GM12878 (cell line): ENCODE results near the gene SLC3A2. TPM values are rescaled to one million over a fixed set of nuclear protein-coding genes. Genes with fewer than 3 reads are reported as not detected.
A peak's percentile ranks its signal among the peaks of the same experiment; 100 is the strongest.

Experiments
- BHLHE40 ChIP-seq, 2 experiments: fragments of 450-650 bp in 1 of 2; IDR thresholded peaks; 2 replicates each; pipeline ENCODE4 v1.6.1; 2011 to 2017; ENCODE audit warnings: low read depth in 2 of 2, borderline replicate concordance in 1 of 2, improper control_type of control experiment in 1 of 2, low read length in 1 of 2, mild to moderate bottlenecking in 1 of 2
- CHD2 ChIP-seq: IDR thresholded peaks from 2 replicates; pipeline ENCODE4 v1.6.1; 2011; ENCODE audit warnings: low read depth, low read length, improper control_type of control experiment, borderline replicate concordance
- MYC ChIP-seq: IDR thresholded peaks from 2 replicates; pipeline ENCODE4 v1.6.1; 2011; ENCODE audit warnings: mild to moderate bottlenecking, low read length, moderate library complexity, inconsistent platforms; ENCODE audit not compliant: insufficient read depth, insufficient replicate concordance, insufficient read length, severe bottlenecking
- NBN ChIP-seq: fragments of 450-650 bp; IDR thresholded peaks from 2 replicates; pipeline ENCODE4 v1.6.1; 2016
- NR2F1 ChIP-seq: fragments of 450-650 bp; conservative IDR thresholded peaks from 2 replicates; pipeline ENCODE4 v1.6.1; 2017; ENCODE audit warnings: mild to moderate bottlenecking
- SIX5 ChIP-seq: IDR thresholded peaks from 2 replicates; pipeline ENCODE4 v1.6.1; 2011; ENCODE audit warnings: mild to moderate bottlenecking, low read depth, low read length, moderate library complexity; ENCODE audit not compliant: severe bottlenecking
- SMC3 ChIP-seq: IDR thresholded peaks from 2 replicates; pipeline ENCODE4 v1.6.1; 2011; ENCODE audit warnings: low read length, improper control_type of control experiment, borderline replicate concordance
- SP1 ChIP-seq: IDR thresholded peaks from one replicate; pipeline ENCODE4 v1.6.1; 2011; ENCODE audit warnings: low read depth, low read length
- SPI1 ChIP-seq: IDR thresholded peaks from 2 replicates; pipeline ENCODE4 v1.6.1; 2011; ENCODE audit warnings: low read depth, mild to moderate bottlenecking, low read length, moderate library complexity, borderline replicate concordance; ENCODE audit not compliant: insufficient read depth
- SREBF2 ChIP-seq: IDR thresholded peaks from 2 replicates; pipeline ENCODE4 v1.6.1; 2012; ENCODE audit warnings: mild to moderate bottlenecking, low read length
- YY1 ChIP-seq: IDR thresholded peaks from 2 replicates; pipeline ENCODE4 v1.6.1; 2011; ENCODE audit warnings: low read depth, mild to moderate bottlenecking, low read length
- polyA plus RNA-seq, 11 experiments: library from polyadenylated mRNA; depleted of rRNA in 4 of 11; unstranded in 6 of 11; stranded (reverse) in 5 of 11; fragments of >200 nt; fragmentation: Nextera tagmentation in 4 of 11; fragmentation: Illumina TruSeq in 1 of 11; extraction: Ambion mirVana in 4 of 11; extraction: Trizol in 1 of 11; gene quantifications; 1 replicate in 1 of 11; 2 replicates in 10 of 11; pipeline versions ENCODE4 v1.2.1 to v1.2.3, GENCODE V29; 2011 to 2016; ENCODE audit warnings: inconsistent platforms in 2 of 11, missing spikeins in 2 of 11, low read depth in 1 of 11
- total RNA-seq, 4 experiments: library from RNA; depleted of rRNA in 3 of 4; stranded (reverse); fragments of >200 nt in 3 of 4; fragmentation: Illumina TruSeq in 1 of 4; extraction: Trizol in 1 of 4; gene quantifications; 2 replicates each; pipeline versions ENCODE4 v1.2.1 to v1.2.3, GENCODE V29; 2013 to 2021
- TF ChIP-seq, protein P1 (sequence below): IDR thresholded peaks from 2 replicates; pipeline ENCODE4 v1.6.1; 2012; ENCODE audit warnings: mild to moderate bottlenecking, low read depth, low read length
- TF ChIP-seq, protein P2 (sequence below): IDR thresholded peaks from 2 replicates; pipeline ENCODE4 v1.6.1; 2012; ENCODE audit warnings: low read depth, low read length, improper control_type of control experiment
- TF ChIP-seq, protein P3 (sequence below): fragments of 450-650 bp; IDR thresholded peaks from 2 replicates; pipeline ENCODE4 v1.6.1; 2018; ENCODE audit warnings: borderline replicate concordance, mild to moderate bottlenecking; ENCODE audit not compliant: partially characterized antibody
- TF ChIP-seq, protein P4 (sequence below): fragments of 450-650 bp; IDR thresholded peaks from 2 replicates; pipeline ENCODE4 v1.6.1; 2017; ENCODE audit warnings: mild to moderate bottlenecking, low read depth, inconsistent platforms; ENCODE audit not compliant: poor library complexity, severe bottlenecking
- TF ChIP-seq, protein P5 (sequence below): fragments of 450-650 bp; formaldehyde crosslinking; IDR thresholded peaks from 2 replicates; pipeline ENCODE4 v1.4.0; 2020; ENCODE audit warnings: mild to moderate bottlenecking, moderate library complexity

The SLC3A2 gene
- total and polyA plus RNA-seq, 10 of the 15 experiments (the other 5 are each of a cell fraction or from before 2014, with no cell fraction given) = 6.9 to 158 (median 106) TPM

DNA sequence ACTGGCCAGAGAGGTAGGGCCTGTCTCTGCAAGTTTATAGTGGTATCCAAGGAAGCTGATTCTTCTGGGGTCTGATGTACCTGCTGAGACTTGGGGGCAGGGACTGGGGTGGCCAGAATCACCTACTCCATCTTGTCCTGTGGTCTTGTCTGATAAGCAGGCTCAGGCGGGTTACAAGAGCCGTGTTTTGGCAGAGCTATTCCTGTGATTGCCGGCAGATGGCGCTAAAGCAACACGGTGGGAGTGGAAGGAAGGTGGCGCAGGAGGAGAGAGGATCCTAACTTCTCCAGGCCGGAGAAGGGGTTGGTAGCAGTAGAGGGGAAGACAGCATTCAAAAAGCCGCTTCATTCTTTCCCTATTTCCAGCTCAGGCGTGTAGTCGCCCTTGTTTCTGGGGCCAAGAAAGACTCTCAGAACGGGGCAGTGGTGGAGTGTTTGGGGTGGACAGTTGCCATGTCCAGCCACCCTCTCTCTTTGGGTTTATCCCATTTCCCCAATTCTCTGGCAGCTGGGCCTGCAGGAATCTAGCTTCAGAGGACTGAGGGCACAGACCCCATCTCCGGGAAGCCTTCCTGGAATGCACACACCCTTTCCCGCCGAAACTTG, 25.3 kb downstream of the SLC3A2 start (continued):
- TF ChIP-seq CHD2 (no peak), SP1 (peak; percentile 34), SPI1 (no peak), SREBF2 (no peak), SIX5 (no peak), NBN (0 out of 2 replicates have a peak, but pooled peaks have one; percentile 33), NR2F1 (no peak), BHLHE40 (IDR thresholded peaks at IDR 0.05; ENCODE audit: borderline replicate concordance in 1 of 2, low read depth in 2 of 2, low read length in 1 of 2) (no peak), MYC (no peak), YY1 (peak; percentile 71; the same call in 1 of the 2 replicates), SMC3 (peak; percentile 92)
- TF ChIP-seq, protein P1, sequence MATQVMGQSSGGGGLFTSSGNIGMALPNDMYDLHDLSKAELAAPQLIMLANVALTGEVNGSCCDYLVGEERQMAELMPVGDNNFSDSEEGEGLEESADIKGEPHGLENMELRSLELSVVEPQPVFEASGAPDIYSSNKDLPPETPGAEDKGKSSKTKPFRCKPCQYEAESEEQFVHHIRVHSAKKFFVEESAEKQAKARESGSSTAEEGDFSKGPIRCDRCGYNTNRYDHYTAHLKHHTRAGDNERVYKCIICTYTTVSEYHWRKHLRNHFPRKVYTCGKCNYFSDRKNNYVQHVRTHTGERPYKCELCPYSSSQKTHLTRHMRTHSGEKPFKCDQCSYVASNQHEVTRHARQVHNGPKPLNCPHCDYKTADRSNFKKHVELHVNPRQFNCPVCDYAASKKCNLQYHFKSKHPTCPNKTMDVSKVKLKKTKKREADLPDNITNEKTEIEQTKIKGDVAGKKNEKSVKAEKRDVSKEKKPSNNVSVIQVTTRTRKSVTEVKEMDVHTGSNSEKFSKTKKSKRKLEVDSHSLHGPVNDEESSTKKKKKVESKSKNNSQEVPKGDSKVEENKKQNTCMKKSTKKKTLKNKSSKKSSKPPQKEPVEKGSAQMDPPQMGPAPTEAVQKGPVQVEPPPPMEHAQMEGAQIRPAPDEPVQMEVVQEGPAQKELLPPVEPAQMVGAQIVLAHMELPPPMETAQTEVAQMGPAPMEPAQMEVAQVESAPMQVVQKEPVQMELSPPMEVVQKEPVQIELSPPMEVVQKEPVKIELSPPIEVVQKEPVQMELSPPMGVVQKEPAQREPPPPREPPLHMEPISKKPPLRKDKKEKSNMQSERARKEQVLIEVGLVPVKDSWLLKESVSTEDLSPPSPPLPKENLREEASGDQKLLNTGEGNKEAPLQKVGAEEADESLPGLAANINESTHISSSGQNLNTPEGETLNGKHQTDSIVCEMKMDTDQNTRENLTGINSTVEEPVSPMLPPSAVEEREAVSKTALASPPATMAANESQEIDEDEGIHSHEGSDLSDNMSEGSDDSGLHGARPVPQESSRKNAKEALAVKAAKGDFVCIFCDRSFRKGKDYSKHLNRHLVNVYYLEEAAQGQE = no peak
- TF ChIP-seq, protein P2, sequence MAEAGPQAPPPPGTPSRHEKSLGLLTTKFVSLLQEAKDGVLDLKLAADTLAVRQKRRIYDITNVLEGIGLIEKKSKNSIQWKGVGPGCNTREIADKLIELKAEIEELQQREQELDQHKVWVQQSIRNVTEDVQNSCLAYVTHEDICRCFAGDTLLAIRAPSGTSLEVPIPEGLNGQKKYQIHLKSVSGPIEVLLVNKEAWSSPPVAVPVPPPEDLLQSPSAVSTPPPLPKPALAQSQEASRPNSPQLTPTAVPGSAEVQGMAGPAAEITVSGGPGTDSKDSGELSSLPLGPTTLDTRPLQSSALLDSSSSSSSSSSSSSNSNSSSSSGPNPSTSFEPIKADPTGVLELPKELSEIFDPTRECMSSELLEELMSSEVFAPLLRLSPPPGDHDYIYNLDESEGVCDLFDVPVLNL = no peak
- TF ChIP-seq, protein P3, sequence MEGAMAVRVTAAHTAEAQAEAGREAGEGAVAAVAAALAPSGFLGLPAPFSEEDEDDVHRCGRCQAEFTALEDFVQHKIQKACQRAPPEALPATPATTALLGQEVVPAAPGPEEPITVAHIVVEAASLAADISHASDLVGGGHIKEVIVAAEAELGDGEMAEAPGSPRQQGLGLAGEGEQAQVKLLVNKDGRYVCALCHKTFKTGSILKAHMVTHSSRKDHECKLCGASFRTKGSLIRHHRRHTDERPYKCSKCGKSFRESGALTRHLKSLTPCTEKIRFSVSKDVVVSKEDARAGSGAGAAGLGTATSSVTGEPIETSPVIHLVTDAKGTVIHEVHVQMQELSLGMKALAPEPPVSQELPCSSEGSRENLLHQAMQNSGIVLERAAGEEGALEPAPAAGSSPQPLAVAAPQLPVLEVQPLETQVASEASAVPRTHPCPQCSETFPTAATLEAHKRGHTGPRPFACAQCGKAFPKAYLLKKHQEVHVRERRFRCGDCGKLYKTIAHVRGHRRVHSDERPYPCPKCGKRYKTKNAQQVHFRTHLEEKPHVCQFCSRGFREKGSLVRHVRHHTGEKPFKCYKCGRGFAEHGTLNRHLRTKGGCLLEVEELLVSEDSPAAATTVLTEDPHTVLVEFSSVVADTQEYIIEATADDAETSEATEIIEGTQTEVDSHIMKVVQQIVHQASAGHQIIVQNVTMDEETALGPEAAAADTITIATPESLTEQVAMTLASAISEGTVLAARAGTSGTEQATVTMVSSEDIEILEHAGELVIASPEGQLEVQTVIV = no peak
- TF ChIP-seq, protein P4, sequence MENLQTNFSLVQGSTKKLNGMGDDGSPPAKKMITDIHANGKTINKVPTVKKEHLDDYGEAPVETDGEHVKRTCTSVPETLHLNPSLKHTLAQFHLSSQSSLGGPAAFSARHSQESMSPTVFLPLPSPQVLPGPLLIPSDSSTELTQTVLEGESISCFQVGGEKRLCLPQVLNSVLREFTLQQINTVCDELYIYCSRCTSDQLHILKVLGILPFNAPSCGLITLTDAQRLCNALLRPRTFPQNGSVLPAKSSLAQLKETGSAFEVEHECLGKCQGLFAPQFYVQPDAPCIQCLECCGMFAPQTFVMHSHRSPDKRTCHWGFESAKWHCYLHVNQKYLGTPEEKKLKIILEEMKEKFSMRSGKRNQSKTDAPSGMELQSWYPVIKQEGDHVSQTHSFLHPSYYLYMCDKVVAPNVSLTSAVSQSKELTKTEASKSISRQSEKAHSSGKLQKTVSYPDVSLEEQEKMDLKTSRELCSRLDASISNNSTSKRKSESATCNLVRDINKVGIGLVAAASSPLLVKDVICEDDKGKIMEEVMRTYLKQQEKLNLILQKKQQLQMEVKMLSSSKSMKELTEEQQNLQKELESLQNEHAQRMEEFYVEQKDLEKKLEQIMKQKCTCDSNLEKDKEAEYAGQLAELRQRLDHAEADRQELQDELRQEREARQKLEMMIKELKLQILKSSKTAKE = peak; percentile 48
- TF ChIP-seq, protein P5, sequence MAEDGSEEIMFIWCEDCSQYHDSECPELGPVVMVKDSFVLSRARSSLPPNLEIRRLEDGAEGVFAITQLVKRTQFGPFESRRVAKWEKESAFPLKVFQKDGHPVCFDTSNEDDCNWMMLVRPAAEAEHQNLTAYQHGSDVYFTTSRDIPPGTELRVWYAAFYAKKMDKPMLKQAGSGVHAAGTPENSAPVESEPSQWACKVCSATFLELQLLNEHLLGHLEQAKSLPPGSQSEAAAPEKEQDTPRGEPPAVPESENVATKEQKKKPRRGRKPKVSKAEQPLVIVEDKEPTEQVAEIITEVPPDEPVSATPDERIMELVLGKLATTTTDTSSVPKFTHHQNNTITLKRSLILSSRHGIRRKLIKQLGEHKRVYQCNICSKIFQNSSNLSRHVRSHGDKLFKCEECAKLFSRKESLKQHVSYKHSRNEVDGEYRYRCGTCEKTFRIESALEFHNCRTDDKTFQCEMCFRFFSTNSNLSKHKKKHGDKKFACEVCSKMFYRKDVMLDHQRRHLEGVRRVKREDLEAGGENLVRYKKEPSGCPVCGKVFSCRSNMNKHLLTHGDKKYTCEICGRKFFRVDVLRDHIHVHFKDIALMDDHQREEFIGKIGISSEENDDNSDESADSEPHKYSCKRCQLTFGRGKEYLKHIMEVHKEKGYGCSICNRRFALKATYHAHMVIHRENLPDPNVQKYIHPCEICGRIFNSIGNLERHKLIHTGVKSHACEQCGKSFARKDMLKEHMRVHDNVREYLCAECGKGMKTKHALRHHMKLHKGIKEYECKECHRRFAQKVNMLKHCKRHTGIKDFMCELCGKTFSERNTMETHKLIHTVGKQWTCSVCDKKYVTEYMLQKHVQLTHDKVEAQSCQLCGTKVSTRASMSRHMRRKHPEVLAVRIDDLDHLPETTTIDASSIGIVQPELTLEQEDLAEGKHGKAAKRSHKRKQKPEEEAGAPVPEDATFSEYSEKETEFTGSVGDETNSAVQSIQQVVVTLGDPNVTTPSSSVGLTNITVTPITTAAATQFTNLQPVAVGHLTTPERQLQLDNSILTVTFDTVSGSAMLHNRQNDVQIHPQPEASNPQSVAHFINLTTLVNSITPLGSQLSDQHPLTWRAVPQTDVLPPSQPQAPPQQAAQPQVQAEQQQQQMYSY (CRISPR knock-in tag) = no peak
